Activated naive CD4-positive, alpha-beta T cell (primary cell): ENCODE data around the gene REL.

Source experiments
- DNase-seq, 4 experiments: peaks; one replicate each; lab custom pipeline; 2025; lab: John Stamatoyannopoulos, UW

REL gene

DNA sequence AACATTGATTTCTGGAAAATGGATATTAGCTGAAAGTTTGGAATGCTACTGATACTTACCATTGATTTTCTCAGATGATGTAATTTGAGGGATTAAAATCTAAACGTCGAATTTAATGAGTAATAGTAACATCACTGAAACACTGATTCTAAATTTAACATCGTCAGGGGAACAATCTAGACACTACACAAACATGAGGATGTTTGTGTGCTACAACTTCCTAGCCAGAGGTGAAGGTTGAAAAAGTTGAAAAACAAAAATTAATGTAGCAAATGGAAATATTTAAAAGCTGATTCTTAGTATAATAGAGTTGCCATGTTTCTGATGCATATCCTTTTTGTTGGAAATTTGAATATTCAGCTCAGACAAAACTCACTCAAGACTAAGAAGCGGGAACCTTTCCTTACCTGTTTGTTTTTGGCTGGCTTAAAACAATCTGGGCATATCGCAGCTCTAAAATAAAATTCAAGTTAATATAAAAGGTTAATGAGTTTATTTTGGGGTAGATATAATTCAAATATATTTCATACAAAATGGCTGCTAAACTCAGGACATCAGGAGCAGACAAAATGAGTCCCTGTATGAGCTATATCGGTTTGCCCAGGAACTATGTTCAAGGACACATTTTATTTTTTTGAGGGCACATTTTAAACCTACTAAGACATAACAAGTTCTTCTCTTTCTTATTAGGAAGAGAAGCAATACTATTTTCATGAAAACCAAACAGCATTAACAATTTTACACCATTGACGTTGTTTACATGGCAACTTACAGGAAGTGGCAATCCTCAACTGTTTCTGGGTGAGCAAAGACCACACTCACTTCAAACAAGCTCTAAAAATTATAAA lies 83.5 kb downstream of the REL start:
- no peak for DNase-seq

DNA sequence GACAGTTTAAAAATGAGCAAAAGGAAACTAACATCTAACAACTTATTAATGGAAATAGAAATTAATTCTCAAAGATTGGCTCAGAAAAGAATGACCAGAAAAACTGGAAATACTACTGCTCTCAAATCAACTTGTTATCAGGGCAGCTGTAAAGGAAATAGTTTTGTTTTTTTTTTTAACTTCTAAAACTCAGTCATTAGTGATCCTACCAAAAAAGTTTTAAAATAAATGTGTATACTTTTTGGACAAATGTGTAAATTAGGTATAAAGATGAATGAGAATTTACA lies 84.1 kb downstream of the REL start:
- DNase-seq: no peak

DNA sequence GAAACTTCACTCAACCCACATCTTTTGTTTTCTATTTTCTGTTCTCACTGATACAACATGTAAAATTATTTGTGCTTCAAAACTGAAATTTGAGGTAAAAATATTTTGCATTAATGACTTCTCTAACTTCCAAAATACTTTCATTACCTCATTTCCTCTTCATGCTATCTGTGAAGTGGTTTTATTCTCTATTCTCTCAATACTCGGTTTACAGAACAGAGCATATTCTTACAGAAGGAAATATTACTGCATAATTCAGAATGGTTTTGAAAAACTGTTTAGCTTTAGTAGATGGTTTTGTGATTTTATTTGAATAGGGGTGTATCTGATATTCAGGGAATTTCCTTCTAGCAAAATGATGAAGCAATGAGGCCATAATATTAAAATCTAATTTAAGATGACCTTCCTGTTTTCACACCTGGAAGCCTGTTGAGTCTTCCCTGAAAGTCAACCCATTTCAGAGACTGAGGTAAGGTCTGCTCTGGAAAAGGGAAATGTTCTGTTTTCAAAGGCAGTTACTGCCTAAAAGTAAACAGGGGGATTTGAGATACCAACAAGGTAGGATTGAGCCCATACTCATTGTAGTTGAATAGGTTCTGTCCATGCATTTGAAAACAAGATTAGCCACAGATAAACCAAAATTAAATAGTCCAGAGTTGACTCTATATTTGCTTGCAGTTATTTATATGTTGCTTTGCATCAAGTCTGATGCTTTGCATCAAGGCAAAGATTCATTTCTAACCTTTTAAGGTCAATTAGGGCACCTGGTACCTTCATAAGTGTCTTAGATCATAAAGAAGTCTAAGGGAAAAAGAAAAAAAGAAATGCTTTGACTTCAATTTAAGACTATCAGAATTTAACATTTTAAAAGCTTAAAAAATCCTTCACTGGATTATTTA lies 85.4 kb downstream of the REL start:
- DNase-seq: no peak

DNA sequence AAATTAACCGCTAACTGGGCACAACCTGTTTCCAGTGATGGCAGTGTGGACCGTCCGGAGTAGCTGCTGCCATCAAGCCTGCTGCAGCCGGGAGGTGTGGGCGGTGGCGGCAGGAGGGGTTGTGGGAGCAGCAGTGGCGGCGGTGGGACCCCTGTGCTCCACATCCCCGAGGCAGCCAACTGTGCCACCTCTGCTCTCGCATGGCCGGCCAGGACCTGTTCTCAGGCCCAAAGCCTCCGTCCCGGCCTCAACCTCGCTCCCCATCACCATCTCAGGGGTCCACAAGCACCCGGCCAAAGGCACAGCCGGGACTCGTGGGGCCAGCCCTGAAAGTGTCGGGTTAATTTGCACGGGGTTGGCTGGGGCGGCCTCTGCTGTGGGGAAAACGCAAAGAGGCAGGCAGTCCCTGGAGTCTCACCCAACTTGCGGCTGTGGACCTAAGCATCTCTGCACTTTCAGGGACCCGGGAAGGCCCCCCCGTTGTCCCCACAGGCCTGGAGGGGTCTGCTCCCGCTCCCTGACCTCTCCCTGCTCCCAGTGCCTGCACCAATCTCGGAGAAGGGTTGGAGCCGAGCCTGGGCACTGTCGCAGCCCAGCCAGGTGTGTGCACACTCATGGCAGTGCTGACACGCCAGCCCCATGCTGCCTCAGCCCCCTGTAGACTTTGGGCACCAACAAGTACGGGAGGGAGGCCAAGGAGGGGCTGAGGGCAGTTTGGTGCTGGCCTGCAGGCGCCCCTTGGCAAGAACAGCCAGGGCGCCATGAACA lies 91.7 kb downstream of the REL start:
- no peak for DNase-seq

DNA sequence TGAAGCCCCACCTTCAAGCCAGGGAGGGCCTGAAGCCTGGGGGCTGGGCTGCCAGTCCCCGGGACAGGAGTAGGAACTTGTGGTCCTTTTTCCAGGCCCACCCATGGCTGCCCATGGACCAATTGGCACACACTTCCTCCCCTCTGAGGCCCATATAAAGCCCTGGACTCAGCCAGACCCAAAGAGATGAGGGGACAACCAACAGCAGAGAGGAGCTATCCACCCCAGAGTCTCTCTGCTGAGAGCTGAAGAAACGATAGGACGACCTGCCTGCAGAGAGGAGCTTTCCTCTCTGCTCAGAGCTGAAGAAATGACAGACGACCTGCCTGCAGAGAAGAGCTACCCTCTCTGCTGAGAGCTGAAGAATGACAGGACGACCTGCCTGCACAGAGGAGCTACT lies 92.3 kb downstream of the REL start:
- DNase-seq: no peak

DNA sequence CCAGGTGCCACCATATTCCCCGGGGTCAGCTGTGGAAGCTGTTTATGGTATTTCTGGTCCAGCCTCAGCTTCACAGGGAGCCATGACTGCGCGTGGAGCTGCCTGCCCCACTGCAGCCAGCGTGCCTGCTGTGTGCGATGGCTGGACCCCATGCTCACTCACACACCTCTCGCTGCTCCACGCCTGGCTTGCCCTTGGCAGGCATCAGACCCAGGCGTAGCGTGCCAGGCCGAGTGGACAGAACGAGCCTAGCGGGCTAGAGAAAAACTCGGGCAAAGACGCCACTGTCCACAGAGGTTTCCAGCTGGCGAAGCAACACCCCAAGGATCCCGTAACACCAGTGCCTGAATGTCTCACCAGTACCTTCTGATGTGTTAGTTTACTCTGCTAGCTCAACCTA lies 93.3 kb downstream of the REL start:
- DNase-seq: no peak
